ENCODE measurements around the gene IRX6. TPM values are rescaled to one million over a fixed set of nuclear protein-coding genes. Genes with fewer than 3 reads are reported as not detected.

The IRX6 gene
- total RNA-seq, 1 experiment from 2014 or later, result not detected

DNA sequence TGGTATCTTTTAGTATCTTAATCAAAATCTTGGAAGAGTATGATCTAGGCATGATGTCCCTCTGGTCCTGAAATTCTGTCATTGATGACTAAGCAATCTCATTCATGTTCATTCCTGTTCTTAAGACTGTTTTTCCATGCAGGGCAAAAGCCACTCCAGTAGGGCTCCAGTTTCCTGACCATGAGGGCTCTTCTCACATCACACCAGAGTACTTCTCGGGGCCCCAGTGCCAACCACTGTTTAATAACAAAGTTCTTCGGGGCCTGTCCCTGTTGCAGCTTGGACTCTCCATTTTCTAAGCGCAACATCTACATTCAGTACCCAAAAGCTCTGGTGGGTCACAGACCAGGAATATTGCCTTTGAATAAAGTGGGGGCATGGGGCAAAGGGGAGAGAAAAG, 52.0 kb downstream of the IRX6 start:
- H3K27ac ChIP-seq (ENCODE audit: insufficient read length, low read depth, low read length), result no peak overlapping the region
- no peak overlapping the region for H2AFZ ChIP-seq (ENCODE audit: low read length)
- H3K9me3 ChIP-seq (ENCODE audit: control insufficient read depth, low read depth, low read length), result no peaks in the 10 kb centered on the region
- no peak overlapping the region for H2BK20ac ChIP-seq (ENCODE audit: low read depth, low read length, poor library complexity, severe bottlenecking)
- no peak overlapping the region for H3T11ph ChIP-seq (ENCODE audit: low read length)
- no peak overlapping the region for H3K23ac ChIP-seq (ENCODE audit: insufficient read length, low read depth, low read length)
- no peak for DNase-seq
- H3K36me3 Mint-ChIP-seq (ENCODE audit: insufficient read depth in 1 of 3, low read depth in 3 of 3), result no peaks in the 10 kb centered on the region; a peak in 1 of 7 replicates
- H3K4ac ChIP-seq (ENCODE audit: low read depth, low read length), result no peak overlapping the region
- no peaks in the 10 kb centered on the region for H3K79me2 ChIP-seq (ENCODE audit: insufficient read depth, low read length)
- TF ChIP-seq, protein P1, sequence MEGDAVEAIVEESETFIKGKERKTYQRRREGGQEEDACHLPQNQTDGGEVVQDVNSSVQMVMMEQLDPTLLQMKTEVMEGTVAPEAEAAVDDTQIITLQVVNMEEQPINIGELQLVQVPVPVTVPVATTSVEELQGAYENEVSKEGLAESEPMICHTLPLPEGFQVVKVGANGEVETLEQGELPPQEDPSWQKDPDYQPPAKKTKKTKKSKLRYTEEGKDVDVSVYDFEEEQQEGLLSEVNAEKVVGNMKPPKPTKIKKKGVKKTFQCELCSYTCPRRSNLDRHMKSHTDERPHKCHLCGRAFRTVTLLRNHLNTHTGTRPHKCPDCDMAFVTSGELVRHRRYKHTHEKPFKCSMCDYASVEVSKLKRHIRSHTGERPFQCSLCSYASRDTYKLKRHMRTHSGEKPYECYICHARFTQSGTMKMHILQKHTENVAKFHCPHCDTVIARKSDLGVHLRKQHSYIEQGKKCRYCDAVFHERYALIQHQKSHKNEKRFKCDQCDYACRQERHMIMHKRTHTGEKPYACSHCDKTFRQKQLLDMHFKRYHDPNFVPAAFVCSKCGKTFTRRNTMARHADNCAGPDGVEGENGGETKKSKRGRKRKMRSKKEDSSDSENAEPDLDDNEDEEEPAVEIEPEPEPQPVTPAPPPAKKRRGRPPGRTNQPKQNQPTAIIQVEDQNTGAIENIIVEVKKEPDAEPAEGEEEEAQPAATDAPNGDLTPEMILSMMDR (conservative IDR thresholded peaks at IDR 0.05), result no peak
- peaks cover 19% of the 10 kb centered on the region for H3K27me3 Mint-ChIP-seq (ENCODE audit: low read depth)
- no peak overlapping the region for H3K4me3 Mint-ChIP-seq
- no peak overlapping the region for H2BK15ac ChIP-seq (ENCODE audit: low read depth, low read length)
- no peak overlapping the region for H4K5ac ChIP-seq (ENCODE audit: insufficient read length, low read depth, low read length)
- H3K4me1 Mint-ChIP-seq, result peaks cover 13 to 19% of the 10 kb centered on the region in 2 experiments
- no peaks in the 10 kb centered on the region for H3K4me1 ChIP-seq (ENCODE audit: insufficient read depth, low read length)
- H2BK5ac ChIP-seq (ENCODE audit: insufficient read length, low read length), result no peak overlapping the region
- H4K8ac ChIP-seq (replicated peaks; ENCODE audit: insufficient read length, low read depth, low read length), result no peak overlapping the region
- no peaks in the 10 kb centered on the region for H3K27me3 ChIP-seq (ENCODE audit: insufficient read depth, low read length)
- no peak overlapping the region for H3K9ac ChIP-seq (ENCODE audit: extremely low read depth, insufficient read length, low read length)
- no peak overlapping the region for H3K4me2 ChIP-seq (ENCODE audit: insufficient read depth, insufficient read length, low read length)
- no peak overlapping the region for H4K91ac ChIP-seq (ENCODE audit: insufficient read length, low read depth, low read length)
- no peaks in the 10 kb centered on the region for H3K23me2 ChIP-seq (ENCODE audit: insufficient read length, low read depth, low read length, poor library complexity, severe bottlenecking)
- no peaks in the 10 kb centered on the region for H4K20me1 ChIP-seq (ENCODE audit: control insufficient read depth, insufficient read depth, insufficient read length)
- H2BK12ac ChIP-seq (ENCODE audit: insufficient read length, low read depth, low read length), result no peak overlapping the region
- H2BK120ac ChIP-seq (ENCODE audit: low read depth, low read length, poor library complexity, severe bottlenecking), result no peak overlapping the region
- H3K56ac ChIP-seq (ENCODE audit: insufficient read length, low read depth, low read length), result no peak overlapping the region
- H2AK5ac ChIP-seq (ENCODE audit: insufficient read length, low read length), result no peak overlapping the region
- no peak overlapping the region for H3K18ac ChIP-seq (ENCODE audit: insufficient read length, low read depth, low read length)
- WGBS (ENCODE audit: extremely low coverage, insufficient read length, low lambda C conversion rate), result no CpG with 5 or more reads among the region's 3 CpGs
- no peaks in the 10 kb centered on the region for H3K9me3 Mint-ChIP-seq
- H3K27ac Mint-ChIP-seq, result no peak overlapping the region
- no peaks in the 10 kb centered on the region for H3K79me1 ChIP-seq (ENCODE audit: insufficient read depth, low read depth, low read length, poor library complexity, severe bottlenecking)
- no peak overlapping the region for H3K14ac ChIP-seq (ENCODE audit: insufficient read depth, low read length)
